ENCODE measurements around the gene TXNDC9. TPM values are rescaled to one million over a fixed set of nuclear protein-coding genes. Genes with fewer than 3 reads are reported as not detected.

Gene TXNDC9
- total RNA-seq, 1 experiment from 2014 or later = 51.5 TPM

GRCh38 chr2:99340669-99341236 lies 4.6 kb upstream of the TXNDC9 start:
- ChIA-PET POLR2A (ENCODE audit: unreplicated experiment) (no interaction called here), CTCF (no interaction called here)
- H2AFZ ChIP-seq (ENCODE audit: low read length) = no peak overlapping the region
- no peak overlapping the region for H3K27ac ChIP-seq (ENCODE audit: low read length)
- no peak for ATAC-seq
- TF ChIP-seq EZH2 (IDR thresholded peaks at IDR 0.05; ENCODE audit: low read length, unreplicated experiment) (no peak), CTCF (conservative IDR thresholded peaks at IDR 0.05; ENCODE audit: low read depth, low read length) (no peak), EZH2phosphoT487 (IDR thresholded peaks at IDR 0.05; ENCODE audit: borderline replicate concordance, low read length) (no peak)
- BruUV-seq (replicated peaks) = no TSS peak
- no peaks in the 10 kb centered on the region for H3K9me3 ChIP-seq (ENCODE audit: low read length)
- no peaks in the 10 kb centered on the region for H3K36me3 ChIP-seq (ENCODE audit: low read depth, low read length)
- no peaks in the 10 kb centered on the region for H3F3A ChIP-seq (ENCODE audit: low read length, unreplicated experiment)
- peaks cover 27% of the 10 kb centered on the region for H3K4me1 ChIP-seq (ENCODE audit: insufficient read depth, low read length)
- H3K9ac ChIP-seq (ENCODE audit: low read length) = no peak overlapping the region
- H4K20me1 ChIP-seq (ENCODE audit: low read length) = peaks cover 40% of the 10 kb centered on the region
- H3K79me2 ChIP-seq (ENCODE audit: low read length) = peaks cover 89% of the 10 kb centered on the region
- intact Hi-C loops (cut with micrococcal nuclease) = no loop called here
- H3K4me3 ChIP-seq (ENCODE audit: low read length) = no peak overlapping the region
- no peaks in the 10 kb centered on the region for H3K9me2 ChIP-seq (replicated peaks; ENCODE audit: low read length)
- no peaks in the 10 kb centered on the region for H3K27me3 ChIP-seq (ENCODE audit: low read length)
- peak overlapping the region; percentile 39; the same call in 1 of the 2 replicates for H3K4me2 ChIP-seq (ENCODE audit: low read length)
- peak; percentile 28 for DNase-seq

- Histone ChIP-seq H2AFZ (ENCODE audit: low read length) (peak overlapping the region; percentile 68), H3F3A (ENCODE audit: low read length, unreplicated experiment) (no peaks in the 10 kb centered on the region), H3K9ac (ENCODE audit: low read length) (peak overlapping the region; percentile 90), H3K4me3 (ENCODE audit: low read length) (peak overlapping the region; percentile 81), H3K4me1 (ENCODE audit: insufficient read depth, low read length) (peaks cover 34% of the 10 kb centered on the region), H3K4me2 (ENCODE audit: low read length) (peak overlapping the region; percentile 96), H3K36me3 (ENCODE audit: low read depth, low read length) (no peaks in the 10 kb centered on the region), H3K9me3 (ENCODE audit: low read length) (no peaks in the 10 kb centered on the region), H3K79me2 (ENCODE audit: low read length) (peaks cover 89% of the 10 kb centered on the region), H3K27ac (ENCODE audit: low read length) (no peak overlapping the region), H4K20me1 (ENCODE audit: low read length) (peaks cover 47% of the 10 kb centered on the region), H3K9me2 (replicated peaks; ENCODE audit: low read length) (no peaks in the 10 kb centered on the region), H3K27me3 (ENCODE audit: low read length) (no peaks in the 10 kb centered on the region)
- ChIA-PET POLR2A (ENCODE audit: unreplicated experiment) (interaction anchor here (0.7 kb wide), 1 partner anchor 922 kb away, joined by 4 read pairs; no protein-coding TSS in a partner anchor), CTCF (interaction anchor here (0.8 kb wide), 1 partner anchor 147 kb away, joined by 4 read pairs; no protein-coding TSS in a partner anchor)
- TSS peak; percentile 67 for BruUV-seq (replicated peaks)
- ATAC-seq (no peak), DNase-seq (peak; percentile 19)
- intact Hi-C loops (cut with micrococcal nuclease) = no loop called here
- TF ChIP-seq EZH2phosphoT487 (IDR thresholded peaks at IDR 0.05; ENCODE audit: borderline replicate concordance, low read length) (no peak), EZH2 (IDR thresholded peaks at IDR 0.05; ENCODE audit: low read length, unreplicated experiment) (no peak), CTCF (conservative IDR thresholded peaks at IDR 0.05; ENCODE audit: low read depth, low read length) (no peak)
Observed at GRCh38 chr2:99338029-99338585, 2.0 kb upstream of the TXNDC9 start.
